Measurements from ENCODE around the gene OR56A3.

The OR56A3 gene

GRCh38 chr11:5923794-5924193 lies 18.3 kb upstream of the OR56A3 start:
- DNase-seq: no peak
- Histone ChIP-seq H3K9me3 (ENCODE audit: severe bottlenecking) (peaks cover 4% of the 10 kb centered on the region), H3K4me3 (ENCODE audit: low read depth, low read length) (no peak overlapping the region)

GRCh38 chr11:5928271-5928670 lies 13.8 kb upstream of the OR56A3 start:
- Histone ChIP-seq H3K36me3 (no peaks in the 10 kb centered on the region), H3K27ac (no peak overlapping the region), H3K27me3 (ENCODE audit: insufficient read depth, low read depth, severe bottlenecking) (peaks cover 57% of the 10 kb centered on the region), H3K9me3 (ENCODE audit: severe bottlenecking) (peaks cover 3% of the 10 kb centered on the region), H3K4me3 (ENCODE audit: low read depth, low read length) (no peak overlapping the region)
- no peak for DNase-seq
- no peak for TF ChIP-seq CTCF (IDR thresholded peaks at IDR 0.05; ENCODE audit: low read depth, low read length)

More at GRCh38 chr11:5923794-5924193, 18.3 kb upstream of the OR56A3 start:
- Histone ChIP-seq H3K36me3 (no peaks in the 10 kb centered on the region), H3K27ac (no peak overlapping the region), H3K27me3 (ENCODE audit: insufficient read depth, low read depth, severe bottlenecking) (peaks cover 20% of the 10 kb centered on the region)
- TF ChIP-seq CTCF (IDR thresholded peaks at IDR 0.05; ENCODE audit: low read depth, low read length): no peak

- TF ChIP-seq CTCF (IDR thresholded peaks at IDR 0.05; ENCODE audit: low read depth, low read length): no peak
- Histone ChIP-seq H3K9me3 (ENCODE audit: severe bottlenecking) (peaks cover 3% of the 10 kb centered on the region), H3K27me3 (ENCODE audit: insufficient read depth, low read depth, severe bottlenecking) (peaks cover 60% of the 10 kb centered on the region), H3K36me3 (no peaks in the 10 kb centered on the region), H3K4me3 (ENCODE audit: low read depth, low read length) (no peak overlapping the region), H3K27ac (no peak overlapping the region)
- DNase-seq: no peak
Measured at GRCh38 chr11:5928811-5929210, 13.2 kb upstream of the OR56A3 start.

- no peak for DNase-seq
- Histone ChIP-seq H3K27me3 (ENCODE audit: insufficient read depth, low read depth, severe bottlenecking) (peaks cover 59% of the 10 kb centered on the region), H3K9me3 (ENCODE audit: severe bottlenecking) (peaks cover 3% of the 10 kb centered on the region), H3K27ac (no peak overlapping the region), H3K4me3 (ENCODE audit: low read depth, low read length) (no peak overlapping the region), H3K36me3 (no peaks in the 10 kb centered on the region)
- no peak for TF ChIP-seq CTCF (IDR thresholded peaks at IDR 0.05; ENCODE audit: low read depth, low read length)
Measured at GRCh38 chr11:5929571-5930368, 12.3 kb upstream of the OR56A3 start.

- H3K27me3 ChIP-seq (ENCODE audit: insufficient read depth, low read depth, severe bottlenecking): peaks cover 65% of the 10 kb centered on the region
Measured at GRCh38 chr11:5930614-5931013, 11.4 kb upstream of the OR56A3 start.

More at GRCh38 chr11:5930614-5931013, 11.4 kb upstream of the OR56A3 start:
- no peak for TF ChIP-seq CTCF (IDR thresholded peaks at IDR 0.05; ENCODE audit: low read depth, low read length)
- Histone ChIP-seq H3K4me3 (ENCODE audit: low read depth, low read length) (no peak overlapping the region), H3K36me3 (no peaks in the 10 kb centered on the region), H3K27ac (no peak overlapping the region), H3K9me3 (ENCODE audit: severe bottlenecking) (peaks cover 3% of the 10 kb centered on the region)
- DNase-seq: no peak

Data from WERI-Rb-1 (cell line).